Small intestine (tissue), 7 donors: ENCODE results near the gene TESK1. TPM values are rescaled to one million over a fixed set of nuclear protein-coding genes. Genes with fewer than 3 reads are reported as not detected.

Source experiments
- DNase-seq, 2 donors: peaks; one replicate each; pipeline versions ENCODE4 v3.0.0 to v3.0.0-alpha.2; 2013
- FAIRE-seq: peaks from 2 replicates; lab custom pipeline; 2012; peaks lifted over from hg19 to GRCh38; lab: Jason Lieb, UNC
- H3K27ac ChIP-seq, 3 donors: one replicate each; pipeline ENCODE4 v1.5.1; 2013; ENCODE audit warnings: low read length in 2 of 3, mild to moderate bottlenecking in 2 of 3, control low read depth in 1 of 3, inconsistent platforms in 1 of 3, low read depth in 1 of 3, moderate library complexity in 1 of 3
- H3K27me3 ChIP-seq, 3 donors: one replicate each; pipeline ENCODE4 v1.6.1; 2013; ENCODE audit warnings: low read length in 3 of 3, inconsistent platforms in 1 of 3; ENCODE audit not compliant: control insufficient read depth in 3 of 3, insufficient read depth in 3 of 3
- H3K36me3 ChIP-seq, 3 donors: one replicate each; pipeline ENCODE4 v1.6.1; 2013; ENCODE audit warnings: low read length in 3 of 3, inconsistent platforms in 1 of 3, low read depth in 1 of 3, mild to moderate bottlenecking in 1 of 3, moderate library complexity in 1 of 3; ENCODE audit not compliant: control insufficient read depth in 3 of 3, insufficient read depth in 2 of 3
- H3K4me1 ChIP-seq, 3 donors: one replicate each; pipeline ENCODE4 v1.6.1; 2013; ENCODE audit warnings: low read length in 2 of 3, inconsistent platforms in 1 of 3, low read depth in 1 of 3, mild to moderate bottlenecking in 1 of 3, moderate library complexity in 1 of 3; ENCODE audit not compliant: control insufficient read depth in 3 of 3, insufficient read depth in 2 of 3
- H3K4me3 ChIP-seq, 3 donors: one replicate each; pipeline ENCODE4 v1.5.1; 2013; ENCODE audit warnings: low read length in 3 of 3, control low read depth in 1 of 3, inconsistent platforms in 1 of 3, low read depth in 1 of 3, mild to moderate bottlenecking in 1 of 3, moderate library complexity in 1 of 3
- H3K9me3 ChIP-seq, 2 donors: one replicate each; pipeline ENCODE4 v1.6.1; 2013; ENCODE audit warnings: low read depth in 1 of 2, low read length in 1 of 2; ENCODE audit not compliant: control insufficient read depth in 2 of 2, insufficient read depth in 1 of 2
- WGBS, 3 donors: extraction: QIAGEN DNeasy Blood & Tissue Kit; methylation state at CpG; one replicate each; pipeline ENCODE4 v1.1.7; 2013; 5-methylcytosine and 5-hydroxymethylcytosine counted together
- polyA plus RNA-seq, 4 donors: library from polyadenylated mRNA; stranded (reverse) in 3 of 4; unstranded in 1 of 4; fragments of 200-250 nt in 3 of 4; fragments of 120-200 nt in 1 of 4; gene quantifications; one replicate each; pipeline versions ENCODE4 v1.2.1 to v1.2.3, GENCODE V29; 2013
- donor health status: healthy with polysubstance abuse.
- donor health status: control.
- donor health status: control.
- donor health status: Bipolar disorder and iron deficiency.
- donor health status: healthy.

The TESK1 gene
- polyA plus RNA-seq, 4 donors: 22.4 to 53.0 (median 43.1) TPM

- H3K27ac ChIP-seq: no peak overlapping the region
- H3K4me3 ChIP-seq: no peak overlapping the region
- no peaks in the 10 kb centered on the region for H3K9me3 ChIP-seq
- peaks cover 0 to 11% (median 0%) of the 10 kb centered on the region in 3 donors for H3K4me1 ChIP-seq
- no peak for FAIRE-seq
- no peak for DNase-seq
- WGBS, 3 donors: 91 to 98% (median 95%) methylated on average over 2 of the region's 2 CpGs
- H3K27me3 ChIP-seq: peaks cover 0 to 23% (median 0%) of the 10 kb centered on the region in 3 donors
- peaks cover 0 to 29% (median 11%) of the 10 kb centered on the region in 3 donors for H3K36me3 ChIP-seq
These were observed 7.8 kb downstream of the TESK1 start for GRCh38 chr9:35612843-35613242.

- Histone ChIP-seq H3K4me3 (no peak overlapping the region), H3K9me3 (no peaks in the 10 kb centered on the region), H3K27me3 (peaks cover 0 to 23% (median 0%) of the 10 kb centered on the region in 3 donors), H3K27ac (no peak overlapping the region), H3K36me3 (no peaks in the 10 kb centered on the region), H3K4me1 (peaks cover 0 to 11% (median 0%) of the 10 kb centered on the region in 3 donors)
- WGBS, 3 donors: 80 to 87% (median 85%) methylated on average over 17 of the region's 17 CpGs
- FAIRE-seq (no peak), DNase-seq (no peak)
These were observed 11.1 kb downstream of the TESK1 start for GRCh38 chr9:35615981-35616680.

GRCh38 chr9:35616681-35617459 is 11.8 kb downstream of the TESK1 start:
- H3K27ac ChIP-seq: peak overlapping the region in 2 of 3 donors; percentile 6 to 61

GRCh38 chr9:35617548-35617947 is 12.5 kb downstream of the TESK1 start:
- FAIRE-seq: no peak

More at GRCh38 chr9:35616681-35617459, 11.8 kb downstream of the TESK1 start:
- peaks cover 0 to 23% (median 0%) of the 10 kb centered on the region in 3 donors for H3K27me3 ChIP-seq
- FAIRE-seq (no peak), DNase-seq (peak; percentile 51 to 79)
- 7 to 15% (median 11%) methylated on average over 39 to 51 of the region's 51 CpGs for WGBS, 3 donors
- H3K36me3 ChIP-seq: no peaks in the 10 kb centered on the region
- H3K9me3 ChIP-seq: no peaks in the 10 kb centered on the region
- H3K4me3 ChIP-seq: peak overlapping the region; percentile 30 to 41 (median 36)
- H3K4me1 ChIP-seq: peaks cover 0 to 11% (median 0%) of the 10 kb centered on the region in 3 donors

GRCh38 chr9:35618325-35618727 is 13.3 kb downstream of the TESK1 start, which contains the start of gene CD72:
Gene CD72 (minus strand): TSS chr9:35618413. CDS start chr9:35618303, 110 bp downstream.
- WGBS, 3 donors: 70 to 81% (median 78%) methylated on average over 7 of the region's 7 CpGs
- FAIRE-seq: no peak
- peak within 1 kb of the TSS; percentile 30 to 41 (median 36) for H3K4me3 ChIP-seq
- H3K27me3 ChIP-seq: peaks cover 0 to 23% (median 0%) of the 10 kb centered on the region in 3 donors
- no peaks in the 10 kb centered on the region for H3K36me3 ChIP-seq
- no peaks in the 10 kb centered on the region for H3K9me3 ChIP-seq
- peaks cover 0 to 11% (median 0%) of the 10 kb centered on the region in 3 donors for H3K4me1 ChIP-seq
- H3K27ac ChIP-seq: peak within 1 kb of the TSS in 2 of 3 donors; percentile 61 to 74
- DNase-seq: no peak

More at GRCh38 chr9:35617548-35617947, 12.5 kb downstream of the TESK1 start:
- Histone ChIP-seq H3K27ac (peak overlapping the region in 1 of 3 donors; percentile 74), H3K4me3 (peak overlapping the region; percentile 30 to 41 (median 36)), H3K27me3 (peaks cover 0 to 23% (median 0%) of the 10 kb centered on the region in 3 donors), H3K4me1 (peaks cover 0 to 11% (median 0%) of the 10 kb centered on the region in 3 donors), H3K36me3 (no peaks in the 10 kb centered on the region), H3K9me3 (no peaks in the 10 kb centered on the region)
- no peak for DNase-seq
- 69 to 76% (median 71%) methylated on average over 8 of the region's 8 CpGs for WGBS, 3 donors

GRCh38 chr9:35618854-35619799 is 14.1 kb downstream of the TESK1 start:
- DNase-seq (peak in 1 of 2 donors; percentile 65), FAIRE-seq (no peak)
- Histone ChIP-seq H3K27ac (peak overlapping the region in 2 of 3 donors; percentile 6 to 74), H3K9me3 (no peaks in the 10 kb centered on the region), H3K4me3 (no peak overlapping the region), H3K36me3 (no peaks in the 10 kb centered on the region), H3K27me3 (peaks cover 0 to 23% (median 0%) of the 10 kb centered on the region in 3 donors), H3K4me1 (peaks cover 0 to 12% (median 0%) of the 10 kb centered on the region in 3 donors)
- 80 to 89% (median 82%) methylated on average over 17 of the region's 17 CpGs for WGBS, 3 donors

- H3K9me3 ChIP-seq: no peaks in the 10 kb centered on the region
These were observed 14.7 kb downstream of the TESK1 start for GRCh38 chr9:35619800-35620158.

More at GRCh38 chr9:35619800-35620158, 14.7 kb downstream of the TESK1 start:
- FAIRE-seq: no peak
- H3K27me3 ChIP-seq: peaks cover 0 to 23% (median 0%) of the 10 kb centered on the region in 3 donors
- H3K27ac ChIP-seq: peak overlapping the region in 1 of 3 donors; percentile 74
- peaks cover 0 to 14% (median 0%) of the 10 kb centered on the region in 3 donors for H3K4me1 ChIP-seq
- DNase-seq: no peak
- H3K36me3 ChIP-seq: no peaks in the 10 kb centered on the region
- no peak overlapping the region for H3K4me3 ChIP-seq
- 51 to 73% (median 52%) methylated on average over 2 of the region's 2 CpGs for WGBS, 3 donors
